Measurements from ENCODE around the gene TEAD1. TPM values are rescaled to one million over a fixed set of nuclear protein-coding genes. Genes with fewer than 3 reads are reported as not detected.

The TEAD1 gene
- total RNA-seq, 1 experiment from 2014 or later = 106 TPM

DNA sequence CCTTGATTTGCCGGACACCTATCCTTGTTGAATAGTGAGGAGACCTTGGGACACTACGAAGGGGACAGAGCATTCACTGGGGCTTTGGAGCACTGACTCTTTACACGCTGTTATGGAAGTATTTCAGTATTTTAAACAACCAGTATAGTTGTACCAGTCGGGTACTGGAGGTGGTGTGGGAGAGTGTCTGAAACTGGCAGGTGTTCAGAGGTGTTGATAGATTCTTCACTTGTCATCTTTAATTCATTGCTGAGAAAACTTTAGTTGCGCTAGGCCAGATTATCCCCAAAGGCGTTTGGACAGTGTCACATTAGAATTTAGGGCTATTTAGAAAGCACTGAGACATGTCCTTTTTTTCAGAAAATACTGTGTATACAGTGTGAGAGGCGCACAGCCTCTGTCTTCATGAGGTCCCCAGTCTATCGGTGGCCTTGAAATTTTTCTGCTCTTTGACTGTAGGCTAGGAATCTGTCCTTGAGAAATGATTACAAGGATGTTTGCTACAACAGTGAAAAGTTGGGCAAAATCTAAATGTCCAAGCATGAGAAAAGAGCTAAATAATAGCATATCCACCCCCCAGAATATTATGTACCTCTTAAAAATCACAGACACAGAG lies 69.7 kb downstream of the TEAD1 start:
- peaks cover 94% of the 10 kb centered on the region for H3K79me2 ChIP-seq (ENCODE audit: low read depth)
- H3K36me3 ChIP-seq (ENCODE audit: low read depth) = no peaks in the 10 kb centered on the region
- CTCF ChIA-PET = no interaction called here

DNA sequence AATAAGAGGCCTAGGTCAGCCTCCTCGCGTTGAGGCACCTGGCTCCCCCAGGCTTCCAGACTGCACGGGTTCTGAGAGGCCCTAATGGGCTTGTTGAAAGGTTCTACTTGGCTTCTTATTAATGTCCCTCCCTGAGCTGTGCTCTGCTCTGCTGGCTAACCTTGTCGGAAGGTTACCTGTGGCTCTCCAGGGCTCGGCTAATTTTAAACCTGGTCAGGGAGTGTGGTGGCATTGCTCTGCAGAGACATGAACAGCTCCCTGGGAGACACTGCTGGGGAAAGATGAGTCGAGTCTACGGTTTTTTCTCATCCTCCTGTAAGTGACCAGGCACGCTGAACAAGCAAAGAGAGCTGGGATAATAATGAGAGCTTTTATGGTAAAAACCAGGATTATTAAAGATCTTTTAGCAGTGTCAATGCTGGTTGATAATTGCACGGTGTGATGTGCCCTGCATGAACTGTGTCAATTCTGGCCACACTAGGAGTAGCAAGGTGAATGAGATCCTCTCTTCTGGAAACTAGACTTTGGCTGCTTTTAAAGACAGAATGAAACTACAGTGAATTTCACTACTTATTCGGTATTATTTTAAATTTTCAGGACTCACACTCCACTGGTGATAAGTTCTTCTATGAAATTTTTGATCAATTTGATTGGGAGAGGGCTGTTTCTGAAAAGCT lies 70.7 kb downstream of the TEAD1 start:
- ChIA-PET CTCF (no interaction called here), POLR2A (ENCODE audit: unreplicated experiment) (interaction anchor here (0.5 kb wide), 1 partner anchor 118 kb away, joined by 4 read pairs; no protein-coding TSS in a partner anchor)
- no peak overlapping the region for H2AFZ ChIP-seq
- TF ChIP-seq, protein P1, sequence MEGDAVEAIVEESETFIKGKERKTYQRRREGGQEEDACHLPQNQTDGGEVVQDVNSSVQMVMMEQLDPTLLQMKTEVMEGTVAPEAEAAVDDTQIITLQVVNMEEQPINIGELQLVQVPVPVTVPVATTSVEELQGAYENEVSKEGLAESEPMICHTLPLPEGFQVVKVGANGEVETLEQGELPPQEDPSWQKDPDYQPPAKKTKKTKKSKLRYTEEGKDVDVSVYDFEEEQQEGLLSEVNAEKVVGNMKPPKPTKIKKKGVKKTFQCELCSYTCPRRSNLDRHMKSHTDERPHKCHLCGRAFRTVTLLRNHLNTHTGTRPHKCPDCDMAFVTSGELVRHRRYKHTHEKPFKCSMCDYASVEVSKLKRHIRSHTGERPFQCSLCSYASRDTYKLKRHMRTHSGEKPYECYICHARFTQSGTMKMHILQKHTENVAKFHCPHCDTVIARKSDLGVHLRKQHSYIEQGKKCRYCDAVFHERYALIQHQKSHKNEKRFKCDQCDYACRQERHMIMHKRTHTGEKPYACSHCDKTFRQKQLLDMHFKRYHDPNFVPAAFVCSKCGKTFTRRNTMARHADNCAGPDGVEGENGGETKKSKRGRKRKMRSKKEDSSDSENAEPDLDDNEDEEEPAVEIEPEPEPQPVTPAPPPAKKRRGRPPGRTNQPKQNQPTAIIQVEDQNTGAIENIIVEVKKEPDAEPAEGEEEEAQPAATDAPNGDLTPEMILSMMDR (conservative IDR thresholded peaks at IDR 0.05) = no peak
- TF ChIP-seq EZH2 (IDR thresholded peaks at IDR 0.05; ENCODE audit: low read depth) = no peak
- peaks cover 23% of the 10 kb centered on the region for H3K4me1 ChIP-seq (replicated peaks; ENCODE audit: insufficient read depth)
- no peaks in the 10 kb centered on the region for H3K9me2 ChIP-seq (ENCODE audit: insufficient read depth)
- no peaks in the 10 kb centered on the region for H3K27me3 ChIP-seq (ENCODE audit: insufficient read depth, low read depth)
- no peak overlapping the region for H3K4me2 ChIP-seq
- H3K36me3 ChIP-seq (ENCODE audit: low read depth) = no peaks in the 10 kb centered on the region
- intact Hi-C loops (cut with micrococcal nuclease; ENCODE audit: unreplicated experiment) = no loop called here
- H3K27ac ChIP-seq = no peak overlapping the region
- no TSS peak for BruUV-seq (replicated peaks)
- peaks cover 6% of the 10 kb centered on the region for H4K20me1 ChIP-seq (ENCODE audit: insufficient read depth)
- H3K9me3 ChIP-seq (ENCODE audit: insufficient read depth, low read depth) = no peaks in the 10 kb centered on the region
- no peak overlapping the region for H3K4me3 ChIP-seq
- peaks cover 94% of the 10 kb centered on the region for H3K79me2 ChIP-seq (ENCODE audit: low read depth)
- peaks cover 16% of the 10 kb centered on the region for H3F3A ChIP-seq (ENCODE audit: insufficient read depth, low read depth)
- DNase-seq = no peak

More for the DNA sequence above, 69.7 kb downstream of the TEAD1 start:
- H3K27ac ChIP-seq = 0 out of 2 replicates have a peak overlapping the region, but pooled peaks have one; percentile 9
- no peak overlapping the region for H3K4me3 ChIP-seq
- DNase-seq = no peak
- H3K4me2 ChIP-seq = no peak overlapping the region
- H2AFZ ChIP-seq = no peak overlapping the region
- peaks cover 6% of the 10 kb centered on the region for H4K20me1 ChIP-seq (ENCODE audit: insufficient read depth)
- TF ChIP-seq, protein P1 (conservative IDR thresholded peaks at IDR 0.05) = no peak
- no peak for TF ChIP-seq EZH2 (IDR thresholded peaks at IDR 0.05; ENCODE audit: low read depth)
- no TSS peak for BruUV-seq (replicated peaks)
- intact Hi-C loops (cut with micrococcal nuclease; ENCODE audit: unreplicated experiment) = no loop called here
- no peaks in the 10 kb centered on the region for H3K9me3 ChIP-seq (ENCODE audit: insufficient read depth, low read depth)
- no peaks in the 10 kb centered on the region for H3K9me2 ChIP-seq (ENCODE audit: insufficient read depth)
- H3K27me3 ChIP-seq (ENCODE audit: insufficient read depth, low read depth) = no peaks in the 10 kb centered on the region
- H3F3A ChIP-seq (ENCODE audit: insufficient read depth, low read depth) = peaks cover 16% of the 10 kb centered on the region
- POLR2A ChIA-PET (ENCODE audit: unreplicated experiment) = no interaction called here
- peaks cover 23% of the 10 kb centered on the region for H3K4me1 ChIP-seq (replicated peaks; ENCODE audit: insufficient read depth)

DNA sequence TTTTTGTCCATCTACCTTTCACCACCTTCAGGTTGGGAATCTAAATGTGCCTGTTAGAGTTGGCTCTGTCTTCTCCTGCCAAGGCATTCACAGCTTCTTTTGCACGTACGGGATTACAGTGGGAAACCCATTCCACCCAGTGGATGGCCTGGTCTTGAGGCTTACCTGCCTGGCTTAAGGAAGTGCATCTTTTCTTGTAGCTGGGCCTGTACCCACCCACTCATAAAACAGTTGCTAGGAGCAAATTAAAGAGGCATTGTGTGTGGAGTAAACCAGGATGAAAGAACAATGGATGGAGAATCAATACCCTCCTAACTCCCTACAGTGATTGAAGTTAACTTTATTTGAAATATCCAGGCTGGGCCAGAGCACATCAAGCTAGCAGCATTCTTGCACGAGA lies 71.6 kb downstream of the TEAD1 start:
- peaks cover 16% of the 10 kb centered on the region for H3F3A ChIP-seq (ENCODE audit: insufficient read depth, low read depth)
- TF ChIP-seq, protein P1 (conservative IDR thresholded peaks at IDR 0.05) = no peak
- no peak for TF ChIP-seq EZH2 (IDR thresholded peaks at IDR 0.05; ENCODE audit: low read depth)
- H3K9me2 ChIP-seq (ENCODE audit: insufficient read depth) = no peaks in the 10 kb centered on the region
- peak overlapping the region; percentile 37; the same call in 1 of the 2 replicates for H3K27ac ChIP-seq
- H3K79me2 ChIP-seq (ENCODE audit: low read depth) = peaks cover 95% of the 10 kb centered on the region
- no peak overlapping the region for H3K4me3 ChIP-seq
- intact Hi-C loops (cut with micrococcal nuclease; ENCODE audit: unreplicated experiment) = loop anchor here (2.0 kb wide), 1 partner anchor 21 kb away; no protein-coding TSS in a partner anchor
- no peaks in the 10 kb centered on the region for H3K9me3 ChIP-seq (ENCODE audit: insufficient read depth, low read depth)
- H3K27me3 ChIP-seq (ENCODE audit: insufficient read depth, low read depth) = no peaks in the 10 kb centered on the region
- H3K4me1 ChIP-seq (replicated peaks; ENCODE audit: insufficient read depth) = peaks cover 23% of the 10 kb centered on the region
- H2AFZ ChIP-seq = no peak overlapping the region
- no TSS peak for BruUV-seq (replicated peaks)
- CTCF ChIA-PET = no interaction called here
- POLR2A ChIA-PET (ENCODE audit: unreplicated experiment) = no interaction called here
- DNase-seq = no peak
- H4K20me1 ChIP-seq (ENCODE audit: insufficient read depth) = peaks cover 6% of the 10 kb centered on the region
- H3K36me3 ChIP-seq (ENCODE audit: low read depth) = no peaks in the 10 kb centered on the region
- peak overlapping the region; percentile 55 for H3K4me2 ChIP-seq
